Parathyroid adenoma (tissue), 2 donors: ENCODE results near the gene IQGAP3.
"Not testable (repeated sequence)": the region's sequence is repeated elsewhere in the genome, so short reads cannot be mapped to it uniquely, and the experiment has no call there.

Experiments
- H2AFZ ChIP-seq: fragments of 300-600 bp; sonication (generic); one replicate; pipeline ENCODE4 v1.7.0; 2017; ENCODE audit warnings: antibody characterized with exemption, mild to moderate bottlenecking
- H3K27ac ChIP-seq: fragments of 300-600 bp; sonication (generic); one replicate; pipeline ENCODE4 v1.7.0; 2017
- H3K27me3 ChIP-seq: fragments of 300-600 bp; sonication (generic); one replicate; pipeline ENCODE4 v1.7.0; 2017; ENCODE audit warnings: low read length; ENCODE audit not compliant: control insufficient read depth, insufficient read depth
- H3K36me3 ChIP-seq: fragments of 300-600 bp; sonication (generic); one replicate; pipeline ENCODE4 v1.7.0; 2017; ENCODE audit warnings: low read length; ENCODE audit not compliant: control insufficient read depth, insufficient read depth
- H3K4me1 ChIP-seq: fragments of 300-600 bp; sonication (generic); one replicate; pipeline ENCODE4 v1.7.0; 2017; ENCODE audit warnings: control low read depth
- H3K4me2 ChIP-seq: fragments of 300-600 bp; sonication (generic); one replicate; pipeline ENCODE4 v1.7.0; 2017; ENCODE audit warnings: low read length
- H3K4me3 ChIP-seq: fragments of 300-600 bp; sonication (generic); one replicate; pipeline ENCODE4 v1.7.0; 2017; ENCODE audit warnings: low read depth, low read length
- H3K79me2 ChIP-seq: fragments of 300-600 bp; sonication (generic); one replicate; pipeline ENCODE4 v1.7.0; 2017; ENCODE audit warnings: control low read depth
- H3K9ac ChIP-seq: fragments of 300-600 bp; sonication (generic); one replicate; pipeline ENCODE4 v1.7.0; 2017; ENCODE audit warnings: mild to moderate bottlenecking
- H3K9me3 ChIP-seq: fragments of 300-600 bp; sonication (generic); one replicate; pipeline ENCODE4 v1.7.0; 2017; ENCODE audit warnings: low read length; ENCODE audit not compliant: control insufficient read depth
- CTCF ChIP-seq: fragments of 300-600 bp; sonication (generic); IDR thresholded peaks from one replicate; pipeline ENCODE4 v1.7.0; 2017; ENCODE audit warnings: antibody characterized with exemption, mild to moderate bottlenecking
- donor health status: primary hyperparathyroidism.

IQGAP3 gene

GRCh38 chr1:156615946-156616345 lies 43.6 kb upstream of the IQGAP3 start:
- no peak for TF ChIP-seq CTCF
- H3K36me3 ChIP-seq = no peaks in the 10 kb centered on the region
- peak overlapping the region; percentile 58 for H3K4me2 ChIP-seq
- peak overlapping the region; percentile 97 for H3K27ac ChIP-seq
- no peaks in the 10 kb centered on the region for H3K27me3 ChIP-seq
- peak overlapping the region; percentile 75 for H2AFZ ChIP-seq
- H3K9me3 ChIP-seq = no peaks in the 10 kb centered on the region
- H3K4me1 ChIP-seq = peaks cover 13% of the 10 kb centered on the region
- H3K79me2 ChIP-seq = no peaks in the 10 kb centered on the region
- peak overlapping the region; percentile 43 for H3K4me3 ChIP-seq
- no peak overlapping the region for H3K9ac ChIP-seq

GRCh38 chr1:156612666-156613065 lies 40.3 kb upstream of the IQGAP3 start:
- Histone ChIP-seq H3K79me2 (no peaks in the 10 kb centered on the region), H3K4me1 (peaks cover 12% of the 10 kb centered on the region), H3K4me2 (no peak overlapping the region), H3K9me3 (no peaks in the 10 kb centered on the region), H3K9ac (no peak overlapping the region), H3K4me3 (no peak overlapping the region), H3K27me3 (no peaks in the 10 kb centered on the region), H3K36me3 (no peaks in the 10 kb centered on the region), H2AFZ (no peak overlapping the region), H3K27ac (no peak overlapping the region)
- TF ChIP-seq CTCF = no peak

- not testable (repeated sequence) for H3K4me3 ChIP-seq, H3K36me3 ChIP-seq, H3K9me3 ChIP-seq, H3K27ac ChIP-seq, H3K4me2 ChIP-seq, H3K4me1 ChIP-seq, H3K27me3 ChIP-seq, H3K9ac ChIP-seq, H3K79me2 ChIP-seq, H2AFZ ChIP-seq
Observed at GRCh38 chr1:156610072-156610471, 37.7 kb upstream of the IQGAP3 start.

GRCh38 chr1:156608981-156609380 lies 36.6 kb upstream of the IQGAP3 start:
- Histone ChIP-seq H3K4me2 (no peak overlapping the region), H3K4me3 (no peak overlapping the region), H3K9me3 (no peaks in the 10 kb centered on the region), H3K9ac (no peak overlapping the region), H3K27me3 (no peaks in the 10 kb centered on the region), H2AFZ (no peak overlapping the region), H3K4me1 (peaks cover 3% of the 10 kb centered on the region), H3K79me2 (no peaks in the 10 kb centered on the region), H3K36me3 (no peaks in the 10 kb centered on the region), H3K27ac (no peak overlapping the region)
- TF ChIP-seq CTCF = peak; percentile 35

GRCh38 chr1:156608036-156608674 lies 35.8 kb upstream of the IQGAP3 start:
- Histone ChIP-seq H3K36me3 (no peaks in the 10 kb centered on the region), H3K27me3 (no peaks in the 10 kb centered on the region), H3K4me3 (no peak overlapping the region), H3K79me2 (no peaks in the 10 kb centered on the region), H3K9ac (no peak overlapping the region), H3K9me3 (no peaks in the 10 kb centered on the region), H3K4me1 (peaks cover 3% of the 10 kb centered on the region), H3K4me2 (no peak overlapping the region), H3K27ac (no peak overlapping the region), H2AFZ (no peak overlapping the region)
- TF ChIP-seq CTCF = peak; percentile 67

- not testable (repeated sequence) for H3K79me2 ChIP-seq, H3K36me3 ChIP-seq, H3K4me2 ChIP-seq, H3K27me3 ChIP-seq, H2AFZ ChIP-seq, H3K9me3 ChIP-seq, H3K27ac ChIP-seq, H3K4me1 ChIP-seq, H3K9ac ChIP-seq, H3K4me3 ChIP-seq
Observed at GRCh38 chr1:156607344-156607743, 35.0 kb upstream of the IQGAP3 start.
